GM03348 (cell line): ENCODE data around the gene EML1.

ENCODE experiments used
- DNase-seq: peaks from one replicate; pipeline ENCODE4 v3.0.0; 2012; ENCODE audit warnings: low spot score

Gene EML1

GRCh38 chr14:99779751-99780150 is 13.5 kb upstream of the EML1 start:
- DNase-seq: no peak

- no peak for DNase-seq
Observed at GRCh38 chr14:99780690-99781089, 12.5 kb upstream of the EML1 start.

- DNase-seq: no peak
Observed at GRCh38 chr14:99781091-99781490, 12.1 kb upstream of the EML1 start.

GRCh38 chr14:99781853-99782610 is 11.2 kb upstream of the EML1 start:
- DNase-seq: no peak

- no peak for DNase-seq
Observed at GRCh38 chr14:99784508-99784907, 8.7 kb upstream of the EML1 start.

- DNase-seq: no peak
Observed at GRCh38 chr14:99785426-99785825, 7.8 kb upstream of the EML1 start.

- DNase-seq: no peak
Observed at GRCh38 chr14:99786511-99786989, 6.7 kb upstream of the EML1 start.

GRCh38 chr14:99788713-99789112 is 4.5 kb upstream of the EML1 start:
- no peak for DNase-seq

GRCh38 chr14:99789581-99789980 is 3.6 kb upstream of the EML1 start:
- no peak for DNase-seq

- DNase-seq: no peak
Observed at GRCh38 chr14:99790201-99790977, 2.8 kb upstream of the EML1 start.

GRCh38 chr14:99790978-99791376 is 2.2 kb upstream of the EML1 start:
- no peak for DNase-seq

GRCh38 chr14:99791476-99792209 is 1.6 kb upstream of the EML1 start:
- DNase-seq: no peak

- no peak for DNase-seq
Observed at GRCh38 chr14:99792210-99792535, 1.0 kb upstream of the EML1 start.

- peak; percentile 44 for DNase-seq
Observed at GRCh38 chr14:99792551-99793212, 531 bp upstream of the EML1 start.

GRCh38 chr14:99794151-99794780 is 1.1 kb downstream of the EML1 start:
- DNase-seq: no peak

- DNase-seq: no peak
Observed at GRCh38 chr14:99795046-99795445, 1.8 kb downstream of the EML1 start.

GRCh38 chr14:99797231-99797630 is 4.0 kb downstream of the EML1 start:
- no peak for DNase-seq

- no peak for DNase-seq
Observed at GRCh38 chr14:99800781-99801180, 7.6 kb downstream of the EML1 start.

- no peak for DNase-seq
Observed at GRCh38 chr14:99802301-99803105, 9.3 kb downstream of the EML1 start.

- no peak for DNase-seq
Observed at GRCh38 chr14:99803106-99803775, 10.0 kb downstream of the EML1 start.
